Liver (tissue), 9 donors: ENCODE results near the gene DCLRE1A. TPM values are rescaled to one million over a fixed set of nuclear protein-coding genes. Genes with fewer than 3 reads are reported as not detected.
"Not testable (repeated sequence)": the region's sequence is repeated elsewhere in the genome, so short reads cannot be mapped to it uniquely, and the experiment has no call there.

ENCODE experiments used
- DNase-seq: peaks from one replicate; pipeline ENCODE4 v3.0.0-alpha.2; 2017; ENCODE audit warnings: low spot score
- H3K27ac ChIP-seq, 2 donors: one replicate each; pipeline ENCODE4 v1.7.0; 2013; ENCODE audit warnings: inconsistent platforms in 2 of 2, low read length in 2 of 2, control low read depth in 1 of 2, low read depth in 1 of 2, mild to moderate bottlenecking in 1 of 2
- H3K27me3 ChIP-seq, 4 donors: one replicate each; pipeline versions ENCODE4 v1.6.1 to v1.7.0; 2013; ENCODE audit warnings: low read length in 3 of 4, inconsistent platforms in 1 of 4, mild to moderate bottlenecking in 1 of 4, moderate library complexity in 1 of 4; ENCODE audit not compliant: control insufficient read depth in 4 of 4, insufficient read depth in 4 of 4
- H3K36me3 ChIP-seq, 4 donors: one replicate each; pipeline versions ENCODE4 v1.6.1 to v1.7.0; 2013; ENCODE audit warnings: low read length in 3 of 4, mild to moderate bottlenecking in 3 of 4, low read depth in 1 of 4, moderate library complexity in 1 of 4; ENCODE audit not compliant: control insufficient read depth in 4 of 4, insufficient read depth in 3 of 4
- H3K4me1 ChIP-seq, 4 donors: one replicate each; pipeline versions ENCODE4 v1.6.1 to v1.7.0; 2013; ENCODE audit warnings: low read length in 3 of 4, mild to moderate bottlenecking in 3 of 4, moderate library complexity in 1 of 4; ENCODE audit not compliant: control insufficient read depth in 4 of 4, insufficient read depth in 4 of 4
- H3K4me3 ChIP-seq, 3 donors: one replicate each; pipeline versions ENCODE4 v1.6.1 to v1.7.0; 2013; ENCODE audit warnings: low read length in 3 of 3, control low read depth in 1 of 3, low read depth in 1 of 3, mild to moderate bottlenecking in 1 of 3
- H3K9ac ChIP-seq, 2 donors: one replicate each; pipeline ENCODE4 v1.7.0; 2013; ENCODE audit warnings: low read length in 2 of 2, mild to moderate bottlenecking in 2 of 2, moderate library complexity in 2 of 2, control low read depth in 1 of 2, low read depth in 1 of 2
- H3K9me3 ChIP-seq, 4 donors: one replicate each; pipeline versions ENCODE4 v1.6.1 to v1.7.0; 2013; ENCODE audit warnings: low read length in 3 of 4; ENCODE audit not compliant: control insufficient read depth in 4 of 4
- ATF3 ChIP-seq: IDR thresholded peaks from 2 replicates; pipeline ENCODE4 v1.6.1; 2016; ENCODE audit warnings: antibody characterized with exemption
- EGR1 ChIP-seq, 2 donors: IDR thresholded peaks; 2 replicates each; pipeline ENCODE4 v1.6.1; 2016 to 2018; ENCODE audit warnings: antibody characterized with exemption in 2 of 2, low read depth in 2 of 2
- FOXA1 ChIP-seq: IDR thresholded peaks from 2 replicates; pipeline ENCODE4 v1.6.1; 2016; ENCODE audit warnings: antibody characterized with exemption
- FOXA2 ChIP-seq: IDR thresholded peaks from 2 replicates; pipeline ENCODE4 v1.6.1; 2016; ENCODE audit warnings: antibody characterized with exemption
- GABPA ChIP-seq, 2 donors: IDR thresholded peaks in 1 of 2; conservative IDR thresholded peaks in 1 of 2; 2 replicates each; pipeline ENCODE4 v1.6.1; 2016; ENCODE audit warnings: antibody characterized with exemption in 2 of 2, mild to moderate bottlenecking in 1 of 2, moderate library complexity in 1 of 2
- JUND ChIP-seq, 2 donors: IDR thresholded peaks; 2 replicates each; pipeline ENCODE4 v1.6.1; 2016; ENCODE audit warnings: antibody characterized with exemption in 2 of 2
- NR2F2 ChIP-seq: IDR thresholded peaks from 2 replicates; pipeline ENCODE4 v1.6.1; 2016; ENCODE audit warnings: antibody characterized with exemption
- RXRA ChIP-seq, 2 donors: IDR thresholded peaks; 2 replicates each; pipeline ENCODE4 v1.6.1; 2017 to 2018; ENCODE audit warnings: antibody characterized with exemption in 2 of 2, mild to moderate bottlenecking in 1 of 2
- SP1 ChIP-seq: IDR thresholded peaks from 2 replicates; pipeline ENCODE4 v1.6.1; 2018; ENCODE audit warnings: antibody characterized with exemption, mild to moderate bottlenecking
- TAF1 ChIP-seq: conservative IDR thresholded peaks from 2 replicates; pipeline ENCODE4 v1.6.1; 2016; ENCODE audit warnings: antibody characterized with exemption, mild to moderate bottlenecking
- YY1 ChIP-seq: IDR thresholded peaks from 2 replicates; pipeline ENCODE4 v1.6.1; 2016; ENCODE audit warnings: antibody characterized with exemption, mild to moderate bottlenecking
- ZBTB33 ChIP-seq: IDR thresholded peaks from 2 replicates; pipeline ENCODE4 v1.6.1; 2016; ENCODE audit warnings: antibody characterized with exemption
- WGBS: extraction: QIAGEN DNeasy Blood & Tissue Kit; methylation state at CpG from one replicate; pipeline ENCODE4 v1.1.7; 2013; 5-methylcytosine and 5-hydroxymethylcytosine counted together
- polyA plus RNA-seq, 2 donors: library from polyadenylated mRNA; stranded (reverse) in 1 of 2; unstranded in 1 of 2; fragments of 200-250 nt in 1 of 2; fragments of >200 nt in 1 of 2; fragmentation: Nextera tagmentation in 1 of 2; extraction: Ambion mirVana in 1 of 2; gene quantifications; one replicate each; pipeline versions ENCODE4 v1.2.1 to v1.2.3, GENCODE V29; 2013 to 2015
- total RNA-seq, 2 donors: library from RNA; depleted of rRNA; stranded (reverse); fragments of >200 nt; gene quantifications; one replicate each; pipeline ENCODE4 v1.2.3, GENCODE V29; 2014
- TF ChIP-seq, protein P1 (sequence below): fragments of 150-350 bp; IDR thresholded peaks from 2 replicates; pipeline ENCODE4 v1.5.1; 2017; ENCODE audit warnings: improper control_type of control experiment, low read depth, low read length; ENCODE audit not compliant: missing input control
- TF ChIP-seq, protein P2 (sequence below): IDR thresholded peaks from 2 replicates; pipeline ENCODE4 v1.6.1; 2016; ENCODE audit warnings: antibody characterized with exemption
- TF ChIP-seq, protein P3 (sequence below): IDR thresholded peaks from 2 replicates; pipeline ENCODE4 v1.6.1; 2016; ENCODE audit warnings: antibody characterized with exemption, mild to moderate bottlenecking
- donor health status: healthy.
- donor health status: healthy.
- donor health status: healthy.
- donor health status: healthy.
- donor health status: healthy.

The DCLRE1A gene
- total and polyA plus RNA-seq, 4 donors = 1.9 to 11.3 (median 6.4) TPM

GRCh38 chr10:113820507-113820906 lies 33.4 kb downstream of the DCLRE1A start:
- Histone ChIP-seq H3K9me3 (no peaks in the 10 kb centered on the region), H3K9ac (no peak overlapping the region), H3K27ac (no peak overlapping the region), H3K4me3 (no peak overlapping the region), H3K27me3 (no peaks in the 10 kb centered on the region), H3K4me1 (no peaks in the 10 kb centered on the region), H3K36me3 (no peaks in the 10 kb centered on the region)
- no peak for DNase-seq
- no peak for TF ChIP-seq FOXA2
- no peak for TF ChIP-seq JUND (IDR thresholded peaks at IDR 0.05)
- TF ChIP-seq YY1 = no peak
- TF ChIP-seq NR2F2 = no peak
- no peak for TF ChIP-seq TAF1
- 63% methylated on average over 8 of the region's 8 CpGs for WGBS

DNA sequence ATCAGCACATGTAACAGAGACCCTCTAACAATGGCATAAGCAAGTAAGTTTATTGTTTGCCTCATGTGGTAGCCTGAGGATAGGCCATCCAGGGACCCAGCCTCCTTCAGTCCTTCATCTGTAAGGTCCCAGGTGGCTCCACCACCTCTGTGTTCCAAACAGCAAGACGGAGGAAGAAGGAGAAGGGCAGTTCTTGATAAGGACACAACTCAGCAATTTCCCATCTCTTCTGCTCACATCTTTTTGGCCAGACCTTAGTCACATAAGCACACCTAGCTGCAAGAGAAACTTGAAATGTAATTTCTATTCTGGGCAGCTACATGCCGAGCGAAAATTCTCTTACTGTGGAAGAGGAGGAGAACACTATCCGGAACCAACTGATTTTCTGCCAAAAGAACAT lies 33.9 kb downstream of the DCLRE1A start:
- DNase-seq = no peak
- WGBS = 90% methylated on average over 4 of the region's 4 CpGs
- Histone ChIP-seq H3K27ac (no peak overlapping the region), H3K36me3 (no peaks in the 10 kb centered on the region), H3K9me3 (no peaks in the 10 kb centered on the region), H3K9ac (no peak overlapping the region), H3K27me3 (no peaks in the 10 kb centered on the region), H3K4me1 (no peaks in the 10 kb centered on the region), H3K4me3 (no peak overlapping the region)
- TF ChIP-seq, protein P1, sequence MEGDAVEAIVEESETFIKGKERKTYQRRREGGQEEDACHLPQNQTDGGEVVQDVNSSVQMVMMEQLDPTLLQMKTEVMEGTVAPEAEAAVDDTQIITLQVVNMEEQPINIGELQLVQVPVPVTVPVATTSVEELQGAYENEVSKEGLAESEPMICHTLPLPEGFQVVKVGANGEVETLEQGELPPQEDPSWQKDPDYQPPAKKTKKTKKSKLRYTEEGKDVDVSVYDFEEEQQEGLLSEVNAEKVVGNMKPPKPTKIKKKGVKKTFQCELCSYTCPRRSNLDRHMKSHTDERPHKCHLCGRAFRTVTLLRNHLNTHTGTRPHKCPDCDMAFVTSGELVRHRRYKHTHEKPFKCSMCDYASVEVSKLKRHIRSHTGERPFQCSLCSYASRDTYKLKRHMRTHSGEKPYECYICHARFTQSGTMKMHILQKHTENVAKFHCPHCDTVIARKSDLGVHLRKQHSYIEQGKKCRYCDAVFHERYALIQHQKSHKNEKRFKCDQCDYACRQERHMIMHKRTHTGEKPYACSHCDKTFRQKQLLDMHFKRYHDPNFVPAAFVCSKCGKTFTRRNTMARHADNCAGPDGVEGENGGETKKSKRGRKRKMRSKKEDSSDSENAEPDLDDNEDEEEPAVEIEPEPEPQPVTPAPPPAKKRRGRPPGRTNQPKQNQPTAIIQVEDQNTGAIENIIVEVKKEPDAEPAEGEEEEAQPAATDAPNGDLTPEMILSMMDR = no peak
- no peak for TF ChIP-seq ATF3
- no peak for TF ChIP-seq SP1
- no peak for TF ChIP-seq EGR1 (IDR thresholded peaks at IDR 0.05; ENCODE audit: low read depth in 2 of 2)
- TF ChIP-seq YY1 = no peak
- no peak for TF ChIP-seq GABPA (IDR thresholded peaks at IDR 0.05 in 1 of 2, conservative IDR thresholded peaks at IDR 0.05 in 1 of 2)
- no peak for TF ChIP-seq JUND (IDR thresholded peaks at IDR 0.05)
- no peak for TF ChIP-seq NR2F2
- no peak for TF ChIP-seq FOXA1
- TF ChIP-seq TAF1 = no peak
- TF ChIP-seq RXRA (IDR thresholded peaks at IDR 0.05) = no peak

DNA sequence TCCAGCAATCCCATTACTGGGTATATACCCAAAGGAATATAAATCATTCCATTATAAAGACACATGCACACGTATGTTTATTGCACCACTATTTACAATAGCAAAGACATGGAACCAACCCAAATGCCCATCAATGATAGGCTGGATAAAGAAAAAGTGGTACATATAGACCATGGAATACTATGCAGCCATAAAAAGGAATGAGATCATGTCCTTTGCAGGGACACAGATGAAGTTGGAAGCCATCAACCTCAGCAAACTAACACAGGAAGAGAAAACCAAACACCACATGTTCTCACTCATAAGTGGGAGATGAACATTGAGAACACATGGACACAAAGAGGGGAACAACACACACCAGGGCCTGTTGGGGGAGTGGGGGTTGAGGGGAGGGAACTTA lies 39.2 kb downstream of the DCLRE1A start:
- not testable (repeated sequence) for H3K36me3 ChIP-seq, H3K9ac ChIP-seq, DNase-seq, H3K27ac ChIP-seq, H3K27me3 ChIP-seq, H3K4me3 ChIP-seq, H3K9me3 ChIP-seq, H3K4me1 ChIP-seq
- 75% methylated on average over 1 of the region's 1 CpG for WGBS

DNA sequence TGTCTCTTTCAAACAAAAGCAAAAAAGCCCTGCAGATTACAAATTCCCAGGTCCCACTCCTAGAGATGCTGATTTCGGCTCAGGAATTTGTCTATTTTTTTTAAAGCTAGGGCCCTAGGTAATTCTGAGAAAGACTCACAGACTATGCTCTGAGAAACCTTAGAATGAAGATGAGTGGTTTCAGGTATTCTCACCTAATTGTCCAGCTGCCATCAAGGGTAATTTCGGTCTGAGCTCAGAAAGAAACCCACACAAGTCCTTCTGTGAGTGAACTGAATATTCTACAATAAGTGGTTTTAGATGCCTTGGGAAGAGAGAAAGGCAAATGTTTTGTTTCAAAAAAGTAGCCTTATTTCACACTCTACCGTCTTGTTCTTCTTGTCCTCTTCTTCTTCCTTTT lies 45.7 kb downstream of the DCLRE1A start:
- DNase-seq = no peak
- Histone ChIP-seq H3K9ac (no peak overlapping the region), H3K27ac (no peak overlapping the region), H3K36me3 (no peaks in the 10 kb centered on the region), H3K4me3 (no peak overlapping the region), H3K27me3 (peaks cover 0 to 2% (median 0%) of the 10 kb centered on the region in 4 donors), H3K9me3 (no peaks in the 10 kb centered on the region), H3K4me1 (no peaks in the 10 kb centered on the region)
- TF ChIP-seq NR2F2 (no peak), RXRA (IDR thresholded peaks at IDR 0.05) (no peak), JUND (IDR thresholded peaks at IDR 0.05) (no peak), ZBTB33 (no peak), EGR1 (IDR thresholded peaks at IDR 0.05; ENCODE audit: low read depth in 2 of 2) (no peak)
- TF ChIP-seq, protein P2, sequence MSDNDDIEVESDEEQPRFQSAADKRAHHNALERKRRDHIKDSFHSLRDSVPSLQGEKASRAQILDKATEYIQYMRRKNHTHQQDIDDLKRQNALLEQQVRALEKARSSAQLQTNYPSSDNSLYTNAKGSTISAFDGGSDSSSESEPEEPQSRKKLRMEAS = no peak
- TF ChIP-seq, protein P3, sequence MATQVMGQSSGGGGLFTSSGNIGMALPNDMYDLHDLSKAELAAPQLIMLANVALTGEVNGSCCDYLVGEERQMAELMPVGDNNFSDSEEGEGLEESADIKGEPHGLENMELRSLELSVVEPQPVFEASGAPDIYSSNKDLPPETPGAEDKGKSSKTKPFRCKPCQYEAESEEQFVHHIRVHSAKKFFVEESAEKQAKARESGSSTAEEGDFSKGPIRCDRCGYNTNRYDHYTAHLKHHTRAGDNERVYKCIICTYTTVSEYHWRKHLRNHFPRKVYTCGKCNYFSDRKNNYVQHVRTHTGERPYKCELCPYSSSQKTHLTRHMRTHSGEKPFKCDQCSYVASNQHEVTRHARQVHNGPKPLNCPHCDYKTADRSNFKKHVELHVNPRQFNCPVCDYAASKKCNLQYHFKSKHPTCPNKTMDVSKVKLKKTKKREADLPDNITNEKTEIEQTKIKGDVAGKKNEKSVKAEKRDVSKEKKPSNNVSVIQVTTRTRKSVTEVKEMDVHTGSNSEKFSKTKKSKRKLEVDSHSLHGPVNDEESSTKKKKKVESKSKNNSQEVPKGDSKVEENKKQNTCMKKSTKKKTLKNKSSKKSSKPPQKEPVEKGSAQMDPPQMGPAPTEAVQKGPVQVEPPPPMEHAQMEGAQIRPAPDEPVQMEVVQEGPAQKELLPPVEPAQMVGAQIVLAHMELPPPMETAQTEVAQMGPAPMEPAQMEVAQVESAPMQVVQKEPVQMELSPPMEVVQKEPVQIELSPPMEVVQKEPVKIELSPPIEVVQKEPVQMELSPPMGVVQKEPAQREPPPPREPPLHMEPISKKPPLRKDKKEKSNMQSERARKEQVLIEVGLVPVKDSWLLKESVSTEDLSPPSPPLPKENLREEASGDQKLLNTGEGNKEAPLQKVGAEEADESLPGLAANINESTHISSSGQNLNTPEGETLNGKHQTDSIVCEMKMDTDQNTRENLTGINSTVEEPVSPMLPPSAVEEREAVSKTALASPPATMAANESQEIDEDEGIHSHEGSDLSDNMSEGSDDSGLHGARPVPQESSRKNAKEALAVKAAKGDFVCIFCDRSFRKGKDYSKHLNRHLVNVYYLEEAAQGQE = no peak
- 86% methylated on average over 3 of the region's 3 CpGs for WGBS
